GM21515 (cell line): Measurements from ENCODE around the gene FER1L5.

Experiments used
- ATAC-seq: cut with Tn5 transposase; IDR thresholded peaks from one replicate; pipeline ENCODE4 v1.9.1; 2021; ENCODE audit not compliant: unreplicated experiment

FER1L5 gene

DNA sequence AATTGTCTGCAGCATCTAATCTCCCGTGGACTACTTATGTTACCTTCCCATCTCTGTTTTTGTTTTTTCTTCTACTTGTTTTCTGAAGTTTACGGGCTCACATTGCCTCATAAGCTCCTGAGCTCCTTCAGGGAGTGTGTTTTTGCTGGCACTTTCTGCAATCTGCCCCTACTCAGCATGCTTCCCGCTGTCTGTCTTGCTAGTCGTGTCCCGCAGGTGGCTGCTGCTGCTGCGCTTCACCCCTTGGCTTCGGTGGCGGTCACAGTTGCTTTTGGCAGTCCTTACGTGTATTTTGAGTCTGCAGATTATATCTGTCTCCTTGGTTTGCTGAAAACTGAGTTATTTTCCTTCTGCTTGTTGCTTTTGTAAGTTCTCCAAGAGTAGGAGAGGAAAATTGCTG is 37.3 kb downstream of the FER1L5 start:
- ATAC-seq, result no peak

DNA sequence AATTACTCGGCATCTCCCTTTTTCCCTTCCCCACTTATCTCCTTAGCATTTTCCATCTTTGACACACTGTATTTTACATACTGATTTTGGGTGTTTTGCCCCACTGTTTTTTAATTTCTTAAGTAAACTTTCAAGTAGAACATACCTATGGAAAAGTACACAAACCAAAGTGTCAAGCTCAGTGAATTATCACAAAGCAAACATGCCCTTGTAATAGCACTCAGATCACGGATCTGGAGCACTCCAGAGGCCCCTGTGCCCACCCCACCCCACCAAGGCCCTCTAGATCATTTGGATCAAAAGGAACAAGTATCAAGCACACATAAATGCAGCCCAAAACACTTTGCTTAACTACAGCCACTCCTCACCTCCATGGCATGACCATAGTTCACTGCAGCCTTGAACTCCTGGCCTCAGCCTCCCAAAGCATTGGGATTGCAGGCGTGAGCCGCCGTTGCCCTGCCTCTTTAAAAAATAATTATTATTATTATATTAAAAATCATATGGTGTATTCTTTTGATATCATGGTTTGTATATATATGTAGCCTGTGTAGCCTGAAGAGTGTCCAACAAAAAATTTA is 38.1 kb downstream of the FER1L5 start:
- no peak for ATAC-seq

DNA sequence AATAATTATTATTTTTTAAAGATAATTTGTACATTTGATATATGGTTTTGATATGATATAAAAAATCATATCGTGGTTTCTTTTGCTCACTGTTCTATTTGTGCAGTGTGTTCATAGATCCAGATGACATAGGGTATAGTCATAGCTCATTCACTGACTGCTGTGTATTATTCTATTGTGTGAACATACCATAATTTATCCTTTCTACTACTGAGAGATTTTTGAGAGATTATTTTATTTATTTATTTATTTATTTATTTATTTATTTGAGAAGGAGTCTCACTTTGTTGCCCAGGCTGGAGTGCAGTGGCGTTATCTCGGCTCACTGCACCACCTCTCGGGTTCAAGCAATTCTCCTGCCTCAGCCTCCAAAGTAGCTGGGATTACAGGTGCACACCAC is 39.0 kb downstream of the FER1L5 start:
- ATAC-seq, result no peak

DNA sequence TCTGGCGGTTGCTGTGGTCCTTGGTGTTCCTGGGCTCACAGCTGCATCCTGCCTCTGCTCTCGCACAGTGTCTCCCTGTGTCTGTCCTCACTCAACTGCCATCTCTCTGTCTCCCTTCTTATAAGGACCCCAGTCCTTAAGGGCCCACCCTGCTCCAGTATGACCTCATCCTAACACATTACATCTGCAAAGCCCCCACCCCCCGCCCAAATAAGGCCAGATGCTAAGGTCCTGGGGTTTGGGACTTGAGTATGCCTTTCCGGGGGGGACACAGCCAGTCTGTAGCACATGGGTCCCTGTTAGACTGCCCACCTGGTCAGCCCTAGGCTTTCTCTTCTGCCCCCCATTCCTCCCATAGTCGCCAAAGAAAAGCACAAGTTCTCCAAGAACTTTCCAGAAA is 40.7 kb downstream of the FER1L5 start:
- ATAC-seq, result no peak

DNA sequence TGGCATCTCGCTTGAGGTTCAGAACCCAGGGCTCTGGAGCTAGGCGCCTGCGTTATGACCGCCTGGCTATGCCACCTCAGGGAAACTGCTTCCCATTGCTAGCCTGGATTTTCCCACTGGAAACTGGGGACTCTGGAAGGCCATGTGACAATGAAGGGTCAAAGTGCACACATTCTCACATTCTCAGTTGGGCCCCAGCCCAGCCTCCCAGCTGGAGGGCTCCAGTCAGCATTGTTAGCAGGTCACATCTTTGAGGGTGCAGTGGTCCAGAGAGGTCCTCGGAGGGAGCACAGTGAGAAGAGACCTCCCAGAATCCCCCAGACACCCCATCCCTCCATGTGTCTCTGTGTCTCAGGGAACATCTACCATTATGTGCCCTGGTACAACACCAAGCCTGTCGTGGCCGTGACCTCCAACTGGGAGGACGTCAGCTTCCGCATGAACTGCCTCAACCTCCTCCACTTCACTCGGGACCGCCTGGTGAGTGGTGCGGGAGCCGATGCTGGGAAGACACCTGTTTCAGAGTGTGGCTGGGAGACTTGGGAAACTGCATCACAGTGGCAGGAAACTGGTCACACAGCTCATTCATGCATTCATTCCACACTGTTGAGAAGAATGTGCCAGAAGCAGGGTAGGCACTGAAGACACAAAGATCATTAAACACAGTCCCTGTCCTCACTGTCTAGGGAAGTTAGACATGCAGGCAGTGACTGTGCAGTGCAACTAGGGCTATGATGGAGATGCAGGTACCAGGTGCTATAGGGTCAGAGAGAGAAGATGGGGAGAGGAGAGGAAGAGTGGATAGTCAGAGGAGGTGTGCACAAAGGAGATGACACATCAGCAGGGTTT is 41.6 kb downstream of the FER1L5 start:
- no peak for ATAC-seq

DNA sequence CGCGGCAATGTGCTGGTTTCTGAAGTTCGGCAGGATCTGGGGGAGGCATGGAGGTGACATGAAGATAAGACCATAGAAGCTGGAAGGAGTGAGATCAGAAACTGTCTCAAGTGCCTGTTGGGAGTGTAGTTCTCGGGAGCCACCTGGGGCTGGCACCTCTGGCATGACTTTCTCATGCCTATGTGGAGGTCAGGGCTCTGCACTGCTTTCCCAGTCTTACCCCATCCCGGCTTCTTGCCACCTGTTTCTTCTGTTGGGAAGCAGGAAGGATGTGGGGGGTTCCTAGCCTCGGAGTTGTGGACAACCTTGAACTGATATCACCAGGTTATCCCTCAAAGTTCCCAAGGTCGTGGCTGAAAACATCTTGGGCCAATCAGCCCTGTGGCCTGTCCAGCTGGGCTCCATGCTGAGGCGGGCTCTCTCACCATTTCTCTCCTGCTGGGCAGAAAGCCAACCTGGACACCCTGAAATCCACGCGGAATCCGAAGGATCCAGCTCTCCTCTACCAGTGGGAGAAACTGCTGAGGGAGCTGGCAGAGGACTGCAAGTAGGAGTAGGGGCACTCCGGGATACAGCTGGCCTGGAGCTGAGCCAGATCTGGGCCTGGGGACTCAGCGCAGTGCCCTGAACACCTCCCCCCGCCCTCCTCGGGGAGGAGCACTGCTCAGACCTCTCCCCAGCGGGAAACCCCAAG is 42.5 kb downstream of the FER1L5 start:
- ATAC-seq, result no peak

DNA sequence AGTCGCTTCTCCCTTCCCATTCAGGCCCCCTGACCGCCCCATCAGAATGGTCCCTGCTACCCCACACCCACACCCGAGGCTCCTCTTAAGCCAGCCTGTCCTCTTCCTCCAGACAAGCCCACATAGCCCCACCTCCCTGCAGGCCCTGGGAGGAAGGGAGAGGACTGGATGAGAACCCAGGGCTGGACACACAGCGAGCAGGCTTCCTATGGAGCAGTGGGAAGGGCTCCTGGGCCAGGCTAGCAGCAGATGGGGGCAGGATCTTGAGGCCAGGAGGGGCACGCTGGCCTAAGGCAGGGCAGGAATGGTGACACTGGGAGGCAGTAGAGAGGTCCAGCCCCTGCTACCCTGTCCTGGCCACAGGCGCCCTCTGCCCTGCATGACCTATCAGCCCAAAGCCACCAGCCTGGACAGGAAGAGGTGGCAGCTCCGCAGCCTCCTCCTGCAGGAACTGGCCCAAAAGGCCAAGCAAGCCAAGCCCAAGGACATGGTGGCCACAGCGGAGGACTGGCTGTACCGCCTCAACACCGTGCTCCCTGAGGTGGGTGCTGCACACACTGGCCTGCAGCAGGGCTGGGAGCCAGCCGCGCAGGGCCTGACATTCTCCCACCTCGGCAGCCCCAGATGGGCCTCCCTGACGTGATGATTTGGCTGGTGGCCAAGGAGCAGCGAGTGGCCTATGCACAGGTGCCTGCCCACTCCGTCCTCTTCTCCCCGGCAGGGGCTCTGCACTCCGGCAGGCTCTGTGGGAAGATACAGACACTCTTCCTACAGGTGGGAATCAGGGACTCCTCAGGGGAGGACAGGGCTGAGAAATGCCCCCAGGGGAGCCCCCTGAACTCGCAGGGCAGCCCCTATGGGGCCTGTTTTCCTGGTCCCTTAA is 43.3 kb downstream of the FER1L5 start:
- no peak for ATAC-seq

DNA sequence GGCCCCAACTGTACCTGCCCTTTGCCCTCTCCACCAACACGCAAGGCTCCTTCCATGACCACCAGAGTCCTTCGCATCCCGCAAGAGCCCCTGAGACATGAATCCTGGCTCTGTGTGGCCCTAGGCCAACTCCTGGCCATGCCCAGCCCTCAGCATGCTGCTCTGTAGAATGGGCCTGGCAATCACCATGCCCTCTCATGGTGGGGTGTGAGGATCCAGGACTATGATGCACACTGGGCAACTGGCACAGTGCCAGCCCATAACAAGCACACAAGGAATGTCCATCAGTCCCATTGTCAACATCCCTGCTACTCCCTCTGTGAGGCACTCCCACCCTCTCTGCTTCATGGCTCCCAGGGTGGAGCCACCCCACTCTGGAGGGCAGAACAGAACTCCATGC is 44.7 kb downstream of the FER1L5 start:
- ATAC-seq, result no peak

DNA sequence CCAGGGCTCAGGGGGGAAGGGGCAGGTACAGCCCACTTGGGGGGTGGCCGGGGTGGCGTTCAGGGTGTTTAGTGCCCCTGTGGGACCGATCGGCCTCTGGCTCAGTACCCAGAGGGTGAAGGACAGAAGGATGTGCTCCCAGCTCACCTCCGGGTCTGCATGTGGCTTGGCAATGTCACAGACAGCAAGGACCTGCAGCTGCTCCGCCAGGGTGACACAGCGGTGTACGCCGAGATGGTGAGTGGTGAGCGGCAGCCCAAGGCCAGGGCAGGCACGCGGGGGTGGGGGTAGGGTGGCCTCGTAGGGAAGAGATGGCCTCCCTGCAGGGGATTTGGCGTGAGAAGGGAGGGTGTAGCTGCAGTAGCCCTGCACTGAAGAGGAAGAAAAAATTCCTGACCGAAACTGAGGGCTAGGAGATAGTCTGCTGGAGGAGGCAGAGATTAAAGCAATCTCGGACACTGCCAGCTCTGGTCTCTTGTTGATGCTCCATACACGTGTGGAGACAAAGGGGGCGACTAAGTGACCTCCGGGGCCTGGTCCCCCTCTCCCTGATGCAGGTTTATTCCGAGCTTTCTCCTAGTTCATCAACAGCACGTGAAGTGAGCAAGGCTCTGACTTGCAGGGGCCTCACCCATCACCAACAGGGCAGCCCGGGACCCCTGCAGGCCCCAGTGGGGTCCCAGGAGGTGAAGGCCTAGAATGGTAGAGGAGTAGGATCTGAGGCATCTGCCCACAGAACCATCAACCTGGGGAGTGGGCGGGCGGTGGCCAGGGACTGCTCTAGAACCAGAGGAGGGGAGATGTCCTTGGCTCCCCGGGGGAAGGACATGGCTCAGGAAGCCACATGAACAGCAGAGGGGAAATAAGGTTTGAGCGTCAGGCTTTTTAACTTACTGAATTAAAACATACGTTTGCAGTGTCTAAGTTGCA is 45.4 kb downstream of the FER1L5 start:
- no peak for ATAC-seq

DNA sequence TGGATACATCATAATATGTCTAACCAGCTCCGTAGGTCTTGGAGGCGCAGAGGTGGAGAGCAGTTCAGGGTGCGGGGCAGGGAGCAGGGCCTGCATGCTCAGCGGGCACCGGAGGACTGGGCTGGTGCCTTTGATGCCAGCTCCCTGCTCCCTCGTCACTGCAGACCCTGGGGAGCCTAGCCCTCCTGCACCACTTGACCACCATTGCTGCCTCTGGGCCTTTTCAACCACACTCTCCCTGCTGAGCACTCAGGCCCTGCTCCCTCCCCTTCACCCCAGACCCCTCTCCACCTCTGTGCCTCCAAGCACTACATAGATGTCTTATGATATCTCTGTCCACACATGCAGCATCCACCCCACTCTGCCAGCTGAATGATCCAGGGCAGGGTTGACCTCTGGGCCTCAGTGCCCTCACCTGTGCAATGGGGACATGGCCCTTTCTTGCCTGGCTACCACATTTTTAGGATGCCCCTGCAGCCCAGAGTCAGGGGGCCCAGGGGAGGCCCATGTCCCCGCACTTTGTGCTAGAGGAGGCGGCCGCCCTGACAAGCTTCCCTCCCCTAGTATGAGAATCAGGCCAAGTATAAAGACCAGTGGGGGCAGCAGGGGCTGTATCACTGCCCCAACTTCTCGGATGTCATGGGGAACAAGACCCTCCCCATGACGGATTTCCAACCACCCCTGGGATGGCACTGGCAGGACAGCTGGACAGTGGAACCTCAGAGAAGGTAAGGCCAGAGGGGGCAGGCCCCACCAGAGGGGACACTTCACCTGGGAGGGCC is 46.3 kb downstream of the FER1L5 start:
- no peak for ATAC-seq

DNA sequence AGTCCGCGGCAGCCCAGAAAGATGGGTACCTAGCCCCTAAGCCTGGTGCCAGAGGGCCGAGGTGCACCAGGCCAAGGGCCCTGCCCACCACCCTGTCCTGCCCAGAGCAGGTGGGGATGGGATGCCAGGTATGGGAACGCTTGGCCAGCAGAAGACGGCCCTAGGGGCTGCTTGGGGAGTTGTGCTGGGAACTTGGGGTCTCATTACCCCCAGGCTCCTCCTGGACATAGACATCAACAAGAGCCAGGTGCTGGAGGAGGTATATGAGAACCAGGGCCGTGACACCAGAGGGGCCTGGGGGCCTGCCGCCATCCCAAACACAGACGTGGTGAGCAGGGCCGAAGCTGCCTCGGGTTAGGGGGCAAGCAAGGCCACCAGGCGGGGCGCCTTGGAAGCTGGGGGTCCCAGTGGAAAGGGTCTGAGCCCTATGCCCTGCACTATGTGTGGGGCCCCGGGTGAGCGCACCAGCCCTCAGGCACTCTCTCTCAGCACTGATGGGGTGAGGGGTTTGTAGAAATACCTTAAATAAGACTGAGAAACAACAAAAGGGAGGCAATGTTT is 46.9 kb downstream of the FER1L5 start:
- ATAC-seq, result no peak

DNA sequence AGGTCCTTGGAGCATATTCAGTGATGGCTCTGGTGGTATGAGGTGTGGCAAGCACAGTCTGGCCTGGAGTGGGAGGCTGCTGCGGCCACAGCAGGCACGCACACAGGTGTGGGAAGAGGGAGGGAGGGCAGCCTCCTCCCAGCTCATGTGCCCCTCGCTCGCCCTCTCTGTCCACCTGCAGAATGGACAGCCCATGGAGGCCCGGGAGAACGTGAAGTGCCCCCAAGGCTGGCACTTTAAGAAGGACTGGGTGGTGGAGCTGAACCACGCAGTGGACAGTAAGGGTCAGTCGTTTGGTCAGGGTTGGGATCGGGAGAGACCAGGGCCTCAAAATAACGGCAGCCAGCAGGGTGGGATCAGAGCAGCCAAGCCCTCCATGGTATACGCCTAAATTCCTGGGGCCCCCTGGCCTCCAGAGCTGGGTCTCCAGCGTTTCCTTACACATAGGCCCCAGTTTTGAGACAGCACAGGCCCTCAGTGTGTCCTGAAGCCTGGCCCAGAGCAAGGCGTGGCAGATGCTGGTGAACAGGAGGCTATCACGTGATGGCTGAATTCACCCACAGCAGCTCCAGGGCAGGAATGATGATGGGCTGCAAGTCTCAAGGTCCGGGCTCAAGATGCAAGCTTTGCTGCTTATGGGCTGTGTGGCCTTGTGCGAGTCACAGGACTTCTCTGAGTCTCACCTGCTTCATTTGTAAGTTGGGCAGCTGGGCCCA is 47.9 kb downstream of the FER1L5 start:
- no peak for ATAC-seq

DNA sequence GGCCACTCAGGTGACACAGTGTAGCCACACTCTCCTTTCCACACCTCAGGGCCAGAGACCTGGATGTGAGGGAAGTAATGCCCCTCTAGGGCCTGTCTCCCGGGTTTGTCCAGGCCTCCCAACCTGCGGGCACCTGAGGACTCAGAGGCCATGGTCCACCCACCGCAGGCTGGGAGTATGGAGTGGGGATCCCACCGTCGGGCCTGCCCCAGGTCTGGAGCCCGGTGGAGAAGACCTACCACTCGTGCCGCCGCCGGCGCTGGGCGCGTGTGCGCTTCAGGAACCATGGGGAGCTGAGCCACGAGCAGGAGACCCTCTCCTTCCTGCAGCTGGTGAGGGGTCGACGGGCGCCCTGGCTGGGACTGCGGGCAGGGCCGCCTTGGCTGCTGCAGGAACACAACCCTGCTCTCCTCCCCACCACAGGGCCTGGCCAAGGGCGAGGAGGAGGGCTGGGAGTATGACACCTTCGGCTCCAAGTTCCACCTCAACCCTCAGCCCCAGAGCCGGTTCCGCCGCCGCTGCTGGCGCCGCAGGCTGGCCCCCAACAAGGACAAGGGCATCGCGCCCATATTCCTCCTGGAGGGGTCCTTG is 48.6 kb downstream of the FER1L5 start:
- no peak for ATAC-seq

DNA sequence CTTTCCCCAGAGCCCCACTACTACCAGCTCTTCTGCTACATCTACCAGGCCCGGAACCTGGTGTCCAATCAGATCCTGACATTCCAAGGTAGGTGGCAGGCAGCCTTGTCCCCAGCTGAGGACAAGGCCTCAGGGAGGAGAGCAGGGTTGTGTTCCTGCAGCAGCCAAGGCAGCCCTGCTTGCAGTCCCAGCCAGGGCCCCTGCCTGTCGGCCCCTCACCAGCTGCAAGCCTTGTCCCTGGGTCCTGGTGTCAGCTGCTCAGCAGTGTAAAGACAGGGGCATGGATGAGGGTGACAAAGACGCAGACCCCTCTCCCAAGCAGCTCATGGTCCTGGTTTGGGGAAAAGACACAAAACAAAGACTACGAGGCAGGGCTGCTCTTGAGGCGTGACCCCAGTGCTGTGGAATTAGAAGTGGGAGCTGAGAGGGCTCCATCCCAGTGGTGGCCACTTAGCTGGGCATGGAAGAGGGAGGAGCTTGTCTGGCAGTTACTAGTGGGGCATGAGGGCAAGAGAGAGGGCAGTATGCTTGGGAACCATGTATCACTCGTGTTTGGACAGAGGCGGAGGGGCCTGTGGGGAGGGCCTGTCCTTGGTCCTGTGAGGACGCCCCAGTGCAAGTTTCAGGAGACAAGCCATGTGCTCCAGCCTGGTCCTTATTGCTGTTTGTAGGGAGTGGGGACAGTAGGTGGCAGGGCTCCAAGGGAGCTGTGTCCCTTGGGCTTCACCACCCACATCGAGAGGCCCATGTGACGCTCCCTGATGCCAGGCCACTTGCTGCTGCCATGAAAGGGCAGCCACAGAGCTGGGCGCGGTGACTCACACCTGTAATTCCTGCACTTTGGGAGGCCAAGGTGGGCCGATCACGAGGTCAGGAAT is 49.8 kb downstream of the FER1L5 start:
- no peak for ATAC-seq

DNA sequence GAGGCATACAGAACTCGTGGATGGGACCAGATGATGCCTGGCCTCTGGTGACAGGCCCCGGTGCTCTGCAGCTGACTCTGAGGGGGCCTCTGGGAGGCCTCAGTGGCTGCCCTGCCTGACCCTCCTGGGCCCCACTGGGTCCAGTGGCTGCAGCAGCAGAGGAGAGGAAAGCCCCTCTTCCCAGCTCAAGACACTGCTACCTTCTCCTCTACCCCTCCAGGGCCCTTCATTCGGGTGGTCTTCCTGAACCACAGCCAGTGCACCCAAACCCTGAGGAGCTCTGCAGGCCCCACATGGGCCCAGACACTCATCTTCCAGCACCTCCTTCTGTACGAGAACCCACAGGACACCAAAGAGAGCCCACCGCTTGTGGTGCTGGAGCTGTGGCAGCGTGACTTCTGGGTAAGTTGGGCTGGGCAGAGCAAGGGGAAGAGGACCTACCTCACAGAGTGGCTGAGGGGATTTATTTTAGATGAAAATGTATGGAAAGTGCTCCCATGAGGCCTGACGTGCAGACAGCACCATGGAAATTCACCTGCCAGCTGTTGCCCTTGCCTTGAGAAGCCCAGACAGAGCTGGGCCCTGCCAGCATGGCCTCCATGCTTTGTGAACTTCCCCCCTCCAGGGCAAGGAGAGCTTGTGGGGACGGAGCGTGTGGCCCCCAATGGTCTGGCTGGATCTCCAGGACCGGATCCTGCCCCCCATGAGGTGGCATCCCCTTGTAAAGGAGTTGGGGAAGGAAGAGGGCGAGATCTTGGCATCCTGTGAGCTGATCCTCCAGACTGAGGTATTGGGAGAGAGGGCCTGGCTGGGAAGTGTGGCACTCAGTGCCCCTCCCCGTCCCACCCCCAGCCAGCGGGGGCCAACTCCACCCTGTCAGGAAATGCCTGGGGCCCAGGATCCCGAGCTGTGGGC is 51.0 kb downstream of the FER1L5 start:
- no peak for ATAC-seq

DNA sequence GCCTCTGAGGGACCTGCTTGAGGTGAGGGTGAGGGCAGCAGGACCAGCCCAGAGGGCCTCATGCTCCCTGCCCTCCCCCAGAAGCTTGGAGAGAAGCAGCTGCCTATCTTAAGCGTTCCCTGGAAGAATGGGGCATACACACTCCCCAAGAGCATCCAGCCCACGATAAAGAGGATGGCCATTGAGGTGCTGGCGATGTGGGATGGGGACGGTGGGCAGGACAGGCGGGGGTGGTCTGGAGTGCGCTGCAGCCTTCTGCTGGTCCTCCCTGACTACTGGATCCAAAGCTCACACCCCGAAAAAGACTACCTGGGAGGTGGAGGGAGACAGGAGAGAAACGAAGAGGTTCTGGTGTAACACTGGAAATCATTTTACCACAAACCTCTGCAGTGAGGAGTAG is 51.7 kb downstream of the FER1L5 start:
- ATAC-seq, result no peak
